Measurements from ENCODE around the gene GCNT1.
"Not testable (repeated sequence)": the region's sequence is repeated elsewhere in the genome, so short reads cannot be mapped to it uniquely, and the experiment has no call there.

Gene GCNT1

DNA sequence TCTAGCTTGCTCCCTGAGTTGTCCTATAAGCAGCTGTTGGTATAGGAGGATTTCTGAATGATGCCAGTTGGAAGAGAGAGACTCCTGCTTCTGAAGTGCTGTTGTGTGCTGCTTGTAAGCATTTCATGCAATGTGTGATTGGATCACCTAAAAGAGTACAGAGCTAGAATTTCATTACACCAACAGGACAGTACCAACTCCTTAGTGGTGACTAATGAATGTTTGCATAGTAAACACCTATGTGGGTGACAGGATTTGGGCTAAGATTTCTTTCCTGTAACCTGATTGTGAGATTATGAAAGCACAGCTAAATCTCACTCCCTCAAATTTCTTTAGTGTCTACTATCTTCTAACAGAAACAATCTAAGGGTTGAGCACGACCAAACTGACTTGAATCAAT, 67.0 kb downstream of the GCNT1 start:
- Histone ChIP-seq H3K36me3 (ENCODE audit: insufficient read depth, low read length) (no peaks in the 10 kb centered on the region), H3K9me3 (ENCODE audit: control insufficient read depth, insufficient read depth, low read length) (no peaks in the 10 kb centered on the region), H3K4me1 (ENCODE audit: insufficient read depth, low read length) (no peaks in the 10 kb centered on the region), H3K9ac (ENCODE audit: low read depth, low read length) (no peak overlapping the region)

GRCh38 chr9:76528056-76528455, 69.1 kb downstream of the GCNT1 start:
- H3K9ac ChIP-seq (ENCODE audit: low read depth, low read length), result no peak overlapping the region
- H3K36me3 ChIP-seq (ENCODE audit: insufficient read depth, low read length), result no peaks in the 10 kb centered on the region
- no peaks in the 10 kb centered on the region for H3K9me3 ChIP-seq (ENCODE audit: control insufficient read depth, insufficient read depth, low read length)
- H3K4me1 ChIP-seq (ENCODE audit: insufficient read depth, low read length), result no peaks in the 10 kb centered on the region

DNA sequence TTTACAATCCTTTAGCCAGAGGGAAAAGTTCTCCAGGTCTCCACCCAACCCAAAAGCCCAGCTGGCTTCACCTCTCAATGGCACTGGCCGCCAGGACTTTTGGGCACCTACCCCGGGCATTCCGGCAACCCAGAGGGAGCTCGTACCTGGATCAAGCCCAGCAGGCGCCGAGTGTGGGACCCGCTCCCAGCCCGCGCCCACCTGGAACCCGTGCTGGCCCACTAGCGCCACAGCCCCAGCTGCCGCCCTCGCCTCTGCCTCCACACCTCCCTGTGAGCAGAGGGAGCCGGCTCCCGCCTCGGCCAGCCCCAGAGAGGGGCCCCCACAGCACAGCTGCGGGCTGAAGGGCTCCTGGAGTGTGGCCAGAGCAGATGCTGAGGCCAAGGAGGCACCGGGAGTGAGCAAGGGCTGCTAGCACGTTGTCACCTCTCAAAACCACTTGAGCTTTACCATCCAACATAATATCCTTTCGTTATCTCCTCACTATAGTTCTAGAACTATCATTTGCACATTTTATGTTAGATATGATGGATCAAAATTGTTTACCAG, 69.7 kb downstream of the GCNT1 start:
- Histone ChIP-seq H3K9ac (ENCODE audit: low read depth, low read length) (no peak overlapping the region), H3K36me3 (ENCODE audit: insufficient read depth, low read length) (no peaks in the 10 kb centered on the region), H3K9me3 (ENCODE audit: control insufficient read depth, insufficient read depth, low read length) (no peaks in the 10 kb centered on the region), H3K4me1 (ENCODE audit: insufficient read depth, low read length) (no peaks in the 10 kb centered on the region)

- Histone ChIP-seq H3K9ac (ENCODE audit: low read depth, low read length) (no peak overlapping the region), H3K9me3 (ENCODE audit: control insufficient read depth, insufficient read depth, low read length) (no peaks in the 10 kb centered on the region), H3K4me1 (ENCODE audit: insufficient read depth, low read length) (no peaks in the 10 kb centered on the region), H3K36me3 (ENCODE audit: insufficient read depth, low read length) (no peaks in the 10 kb centered on the region)
Observed at GRCh38 chr9:76529653-76530052, 70.7 kb downstream of the GCNT1 start.

DNA sequence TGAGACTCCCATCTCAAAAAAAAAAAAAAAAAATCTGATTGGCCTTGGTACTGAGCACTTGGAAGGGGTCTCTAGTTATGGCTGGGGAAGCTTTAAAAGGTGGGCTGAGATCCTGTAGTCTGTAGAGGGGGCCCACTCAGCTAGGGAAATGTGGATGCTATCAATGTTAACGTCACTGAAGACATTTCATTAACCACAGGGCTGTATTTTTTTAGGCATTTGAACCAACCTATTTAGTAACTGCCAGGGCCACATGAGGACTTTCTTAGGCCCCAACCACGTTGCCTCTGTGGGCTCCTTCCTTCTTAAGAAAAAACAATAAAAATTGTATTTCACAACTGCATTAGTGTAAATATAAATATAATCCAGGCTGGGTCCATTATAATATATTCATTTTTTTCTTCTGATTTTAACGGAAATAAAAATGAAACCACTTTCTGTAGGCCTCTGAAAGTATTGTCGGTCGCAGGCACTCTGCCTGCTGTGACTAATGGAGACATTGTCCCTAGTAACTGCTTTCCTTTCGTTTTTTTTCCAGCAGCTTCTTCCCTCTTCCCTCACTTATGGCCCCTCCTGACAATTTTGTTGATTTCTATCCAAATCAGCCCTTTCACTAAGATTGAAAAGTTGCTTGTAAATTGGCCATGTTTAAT, 71.6 kb downstream of the GCNT1 start:
- Histone ChIP-seq H3K9ac (ENCODE audit: low read depth, low read length) (no peak overlapping the region), H3K9me3 (ENCODE audit: control insufficient read depth, insufficient read depth, low read length) (no peaks in the 10 kb centered on the region)

DNA sequence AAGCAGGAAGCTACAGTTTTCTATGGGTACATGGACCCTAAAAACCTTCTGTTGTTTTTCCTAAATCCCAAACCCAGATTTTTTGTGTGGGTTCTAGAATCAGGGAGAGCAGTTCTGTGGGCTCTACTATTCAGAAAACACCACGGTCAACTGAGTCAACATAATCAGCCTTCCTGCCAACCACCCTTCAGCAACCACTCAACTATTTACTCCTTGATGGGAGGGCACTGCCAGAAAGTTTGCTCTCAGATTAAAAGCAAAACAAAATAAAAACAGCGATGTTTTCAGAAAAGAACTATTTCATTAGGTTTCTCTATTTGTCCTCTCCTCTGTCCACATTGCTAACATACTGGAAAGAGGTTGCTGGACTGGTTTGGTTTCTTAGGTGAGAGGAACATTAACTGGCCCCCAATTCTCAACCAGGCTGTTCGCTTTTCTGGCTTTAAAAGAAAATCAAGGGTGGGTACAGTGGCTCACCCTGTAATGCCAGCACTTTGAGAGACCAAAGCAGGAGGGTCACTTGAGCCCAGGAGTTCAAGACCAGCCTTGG, 72.3 kb downstream of the GCNT1 start:
- H3K4me1 ChIP-seq (ENCODE audit: insufficient read depth, low read length), result no peaks in the 10 kb centered on the region
- no peaks in the 10 kb centered on the region for H3K36me3 ChIP-seq (ENCODE audit: insufficient read depth, low read length)
- H3K9ac ChIP-seq (ENCODE audit: low read depth, low read length), result no peak overlapping the region
- H3K9me3 ChIP-seq (ENCODE audit: control insufficient read depth, insufficient read depth, low read length), result no peaks in the 10 kb centered on the region

More for the DNA sequence above, 71.6 kb downstream of the GCNT1 start:
- H3K36me3 ChIP-seq (ENCODE audit: insufficient read depth, low read length), result no peaks in the 10 kb centered on the region
- no peaks in the 10 kb centered on the region for H3K4me1 ChIP-seq (ENCODE audit: insufficient read depth, low read length)

DNA sequence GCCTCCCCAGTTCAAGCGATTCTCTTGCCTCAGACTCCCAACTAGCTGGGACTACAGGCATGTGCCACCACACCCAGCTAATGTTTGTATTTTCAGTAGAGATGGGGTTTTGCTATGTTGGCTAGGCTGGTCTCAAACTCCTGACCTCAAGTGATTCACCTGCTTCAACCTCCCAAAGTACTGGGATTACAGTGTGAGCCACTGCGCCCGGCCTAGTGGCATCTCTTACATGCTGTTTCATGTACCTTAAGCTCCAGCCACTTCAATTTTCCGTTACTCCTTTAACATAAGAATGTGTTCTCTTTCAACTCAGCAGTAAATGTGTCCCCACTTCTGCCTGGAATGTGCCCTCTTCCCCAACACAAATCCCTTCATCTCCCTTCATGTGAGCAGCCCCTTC, 73.9 kb downstream of the GCNT1 start:
- not testable (repeated sequence) for H3K9ac ChIP-seq (ENCODE audit: low read depth, low read length); H3K9me3 ChIP-seq (ENCODE audit: control insufficient read depth, insufficient read depth, low read length); H3K36me3 ChIP-seq (ENCODE audit: insufficient read depth, low read length); H3K4me1 ChIP-seq (ENCODE audit: insufficient read depth, low read length)

DNA sequence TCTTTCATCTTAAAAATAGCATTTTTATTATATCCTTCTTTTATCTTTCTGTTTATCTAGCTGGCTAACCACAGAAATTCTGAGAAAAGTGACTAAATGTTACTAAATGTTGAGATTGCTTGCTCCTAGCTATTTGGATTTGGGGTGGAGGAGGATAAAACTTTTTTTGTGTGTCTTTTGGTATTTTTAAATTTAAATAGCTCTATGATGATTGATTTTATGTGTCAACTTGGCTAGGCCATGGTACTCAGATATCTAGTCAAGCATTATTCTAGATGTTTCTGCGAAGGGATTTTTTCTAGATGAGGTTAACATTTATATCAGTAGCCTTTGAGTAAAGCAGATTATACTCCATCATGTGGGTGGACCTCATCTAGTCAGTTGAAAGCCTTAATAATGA, 75.0 kb downstream of the GCNT1 start:
- Histone ChIP-seq H3K36me3 (ENCODE audit: insufficient read depth, low read length) (no peaks in the 10 kb centered on the region), H3K9ac (ENCODE audit: low read depth, low read length) (no peak overlapping the region), H3K4me1 (ENCODE audit: insufficient read depth, low read length) (no peaks in the 10 kb centered on the region; the same call in 1 of the 2 replicates), H3K9me3 (ENCODE audit: control insufficient read depth, insufficient read depth, low read length) (no peaks in the 10 kb centered on the region)

DNA sequence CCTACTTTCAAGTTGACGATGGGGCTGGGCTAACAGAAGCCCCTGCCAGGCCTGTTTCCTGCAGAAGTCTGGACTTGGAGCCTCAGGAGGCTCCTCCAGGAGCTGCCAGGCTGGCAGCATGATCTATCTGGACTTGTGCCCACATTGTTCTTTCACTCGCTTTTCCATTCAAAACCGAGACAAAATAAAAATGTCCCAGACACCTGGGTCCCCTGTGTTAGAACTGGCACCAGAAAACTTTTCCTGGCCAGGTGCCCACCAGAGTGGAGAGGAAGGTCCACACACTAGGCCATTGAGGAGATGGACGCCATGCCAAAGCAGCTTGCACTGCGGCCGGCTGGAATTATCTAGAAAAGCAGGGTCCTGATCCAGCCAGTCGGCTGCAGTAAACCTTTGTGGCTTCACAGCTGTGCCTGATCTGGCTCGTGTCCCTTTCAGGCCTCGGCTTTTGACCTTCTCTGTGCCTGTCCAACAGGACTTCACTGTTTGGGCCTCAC, 78.2 kb downstream of the GCNT1 start:
- no peaks in the 10 kb centered on the region; the same call in 1 of the 2 replicates for H3K4me1 ChIP-seq (ENCODE audit: insufficient read depth, low read length)
- H3K9me3 ChIP-seq (ENCODE audit: control insufficient read depth, insufficient read depth, low read length), result no peaks in the 10 kb centered on the region
- H3K9ac ChIP-seq (ENCODE audit: low read depth, low read length), result no peak overlapping the region
- no peaks in the 10 kb centered on the region for H3K36me3 ChIP-seq (ENCODE audit: insufficient read depth, low read length)

DNA sequence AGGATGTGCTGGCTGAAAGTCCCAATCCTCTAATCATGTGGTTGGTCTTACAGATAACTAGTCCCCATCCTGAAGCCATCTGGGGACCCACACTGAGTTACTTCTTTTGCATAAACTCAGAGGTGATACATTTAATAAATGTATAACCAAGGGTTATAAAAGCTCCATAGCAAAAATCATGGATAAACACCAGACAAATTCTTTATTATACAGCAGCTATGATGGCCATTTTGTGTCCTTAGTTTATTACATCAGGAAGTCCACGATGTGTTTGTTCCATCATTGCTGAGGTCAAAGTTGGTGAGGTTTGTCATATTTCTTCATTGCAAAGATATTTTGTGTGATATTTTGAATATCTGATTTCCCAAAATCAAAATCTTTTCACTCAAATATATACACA, 80.2 kb downstream of the GCNT1 start:
- no peak overlapping the region for H3K9ac ChIP-seq (ENCODE audit: low read depth, low read length)
- no peaks in the 10 kb centered on the region for H3K36me3 ChIP-seq (ENCODE audit: insufficient read depth, low read length)
- no peaks in the 10 kb centered on the region; the same call in 1 of the 2 replicates for H3K9me3 ChIP-seq (ENCODE audit: control insufficient read depth, insufficient read depth, low read length)
- no peaks in the 10 kb centered on the region; the same call in 1 of the 2 replicates for H3K4me1 ChIP-seq (ENCODE audit: insufficient read depth, low read length)

DNA sequence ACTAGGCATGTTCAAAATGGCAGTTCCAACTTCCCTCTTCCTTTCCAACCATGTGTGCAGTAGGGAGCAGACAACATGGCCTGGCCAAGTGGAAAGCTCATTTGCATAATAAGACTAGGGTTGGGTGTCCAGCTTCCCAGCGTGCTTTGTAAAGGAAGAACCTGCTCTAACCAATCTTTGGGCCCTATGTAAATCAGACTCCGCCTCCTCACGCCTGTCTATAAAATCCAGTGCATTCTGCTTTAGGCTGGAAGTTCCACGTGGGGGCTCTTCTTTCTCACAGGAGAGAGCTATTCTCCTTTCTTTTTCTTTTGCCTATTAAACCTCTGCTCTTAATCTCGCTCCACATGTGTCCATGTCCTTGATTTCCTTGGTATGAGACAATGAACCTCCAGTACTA, 83.4 kb downstream of the GCNT1 start:
- H3K9me3 ChIP-seq (ENCODE audit: control insufficient read depth, insufficient read depth, low read length), result no peaks in the 10 kb centered on the region; the same call in 1 of the 2 replicates
- no peaks in the 10 kb centered on the region; the same call in 1 of the 2 replicates for H3K4me1 ChIP-seq (ENCODE audit: insufficient read depth, low read length)
- no peak overlapping the region for H3K9ac ChIP-seq (ENCODE audit: low read depth, low read length)
- H3K36me3 ChIP-seq (ENCODE audit: insufficient read depth, low read length), result no peaks in the 10 kb centered on the region

DNA sequence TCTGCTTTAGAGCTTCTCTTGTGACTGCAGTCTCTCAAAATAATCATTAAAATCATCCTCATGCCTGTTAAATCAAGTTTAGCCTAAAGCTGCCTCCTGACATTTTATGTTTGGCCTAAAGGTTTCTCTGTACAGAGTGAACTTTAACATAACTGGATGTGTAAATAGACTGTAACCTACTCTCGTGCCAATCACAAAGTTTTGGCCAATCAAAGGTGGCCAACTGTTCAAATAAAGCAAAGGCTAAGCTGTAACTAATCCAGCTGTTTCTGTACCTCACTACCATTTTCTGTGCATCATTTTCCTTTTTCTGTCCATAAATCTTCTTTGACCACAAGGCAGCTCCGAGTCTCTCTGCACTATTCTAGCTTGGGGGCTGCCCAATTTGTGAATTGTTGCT, 86.2 kb downstream of the GCNT1 start:
- H3K9me3 ChIP-seq (ENCODE audit: control insufficient read depth, insufficient read depth, low read length), result no peaks in the 10 kb centered on the region; the same call in 1 of the 2 replicates
- no peak overlapping the region for H3K9ac ChIP-seq (ENCODE audit: low read depth, low read length)
- H3K4me1 ChIP-seq (ENCODE audit: insufficient read depth, low read length), result no peaks in the 10 kb centered on the region
- H3K36me3 ChIP-seq (ENCODE audit: insufficient read depth, low read length), result no peaks in the 10 kb centered on the region

GRCh38 chr9:76552181-76552580, 93.2 kb downstream of the GCNT1 start:
- no peaks in the 10 kb centered on the region for H3K36me3 ChIP-seq (ENCODE audit: insufficient read depth, low read length)
- H3K9me3 ChIP-seq (ENCODE audit: control insufficient read depth, insufficient read depth, low read length), result no peaks in the 10 kb centered on the region
- H3K9ac ChIP-seq (ENCODE audit: low read depth, low read length), result no peak overlapping the region
- H3K4me1 ChIP-seq (ENCODE audit: insufficient read depth, low read length), result peaks cover 9% of the 10 kb centered on the region; the same call in 1 of the 2 replicates

DNA sequence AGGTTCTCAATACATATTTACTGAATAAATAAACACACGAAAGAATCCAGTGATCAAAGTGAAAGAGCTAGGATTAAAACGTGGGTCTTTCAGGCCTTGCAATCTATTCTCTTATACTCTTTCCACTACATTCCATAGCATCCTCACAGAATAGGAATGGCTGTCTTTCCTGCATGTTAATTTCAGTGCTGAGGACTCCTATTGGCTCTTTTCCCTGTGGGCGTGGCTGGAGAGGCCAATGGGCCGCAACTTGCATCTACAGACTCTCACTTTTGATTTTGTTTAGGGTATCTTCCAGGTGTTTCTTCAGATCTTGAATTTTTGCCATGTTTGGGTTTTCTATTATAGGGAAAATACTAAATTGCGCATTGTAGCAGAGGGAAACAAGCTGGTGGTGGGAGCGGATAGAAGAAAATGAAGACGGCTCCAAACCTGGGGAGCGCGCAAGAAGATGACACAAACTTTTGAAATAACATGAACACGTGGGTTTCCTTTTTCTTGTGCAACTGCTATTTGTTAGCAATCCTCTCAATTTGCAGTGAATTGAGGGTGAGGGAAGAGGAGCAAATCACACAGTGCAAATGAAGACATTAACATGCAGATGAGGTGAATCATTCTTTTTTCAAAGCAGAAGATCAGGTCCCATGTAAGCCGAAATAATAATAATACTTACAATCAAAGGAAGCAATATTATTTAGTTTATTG, 93.9 kb downstream of the GCNT1 start:
- H3K36me3 ChIP-seq (ENCODE audit: insufficient read depth, low read length), result no peaks in the 10 kb centered on the region
- H3K9me3 ChIP-seq (ENCODE audit: control insufficient read depth, insufficient read depth, low read length), result no peaks in the 10 kb centered on the region
- H3K9ac ChIP-seq (ENCODE audit: low read depth, low read length), result no peak overlapping the region
- peaks cover 9% of the 10 kb centered on the region; the same call in 1 of the 2 replicates for H3K4me1 ChIP-seq (ENCODE audit: insufficient read depth, low read length)
